HCT116 (cell line): ENCODE data around the gene ERC2. TPM values are rescaled to one million over a fixed set of nuclear protein-coding genes. Genes with fewer than 3 reads are reported as not detected.

Source experiments
- ATAC-seq: fragments of 200-7000 bp; cut with Tn5 transposase; 2 replicates; pipeline ENCODE4 v1.9.1; 2020; ENCODE audit warnings: mild to moderate bottlenecking, moderate library complexity
- BruUV-seq: library from RNA; stranded (reverse); fragments of 400-500 nt; replicated peaks from 2 replicates; lab custom pipeline; 2021; lab: Mats Ljungman, UMichigan
- CTCF ChIA-PET: fragments of 300-600 bp; sonication (Branson Sonifier 250); formaldehyde crosslinking; loops from one replicate; lab custom pipeline; 2021; ENCODE audit warnings: antibody characterized with exemption; lab: Charles Lee
- POLR2A ChIA-PET: fragments of 300-600, 350-600 bp; sonication (Branson Sonifier 250); formaldehyde crosslinking; loops from one replicate; lab custom pipeline; 2021; ENCODE audit warnings: antibody characterized with exemption; lab: Charles Lee
- RAD21 ChIA-PET, 2 experiments: fragments of 300-600 bp; sonication (Branson Sonifier 250); formaldehyde crosslinking; loops; one replicate each; lab custom pipeline; 2023; ENCODE audit warnings: low total read pairs in 2 of 2; ENCODE audit not compliant: uncharacterized antibody in 2 of 2, unreplicated experiment in 2 of 2, low non-redundant PET in 1 of 2; lab: Charles Lee
- DNase-seq: peaks from one replicate; pipeline ENCODE4 v3.0.0-alpha.2; 2010; ENCODE audit warnings: low read depth, low spot score
- H2AFZ ChIP-seq: fragments of 200-600 bp; shearing (Covaris generic), sonication (generic); 2 replicates; pipeline ENCODE4 v1.6.1; 2017; ENCODE audit warnings: low read depth, mixed run types, mixed read lengths, antibody characterized with exemption, low read length; ENCODE audit not compliant: poor library complexity, severe bottlenecking
- H3K27ac ChIP-seq: 2 replicates; pipeline ENCODE4 v1.5.1; 2012; ENCODE audit warnings: low read depth, low read length
- H3K27me3 ChIP-seq: fragments of 200-600 bp; sonication (generic); 2 replicates; pipeline ENCODE4 v1.6.1; 2016; ENCODE audit warnings: mixed run types, low read length, mixed read lengths; ENCODE audit not compliant: insufficient read depth
- H3K36me3 ChIP-seq, 2 experiments: fragments of 200-500 bp in 1 of 2; fragments of 200-600 bp in 1 of 2; sonication (Bioruptor generic) in 1 of 2; sonication (generic) in 1 of 2; 2 replicates each; pipeline versions ENCODE4 v1.5.1 to v1.6.1; 2014 to 2016; ENCODE audit warnings: low read length in 2 of 2, inconsistent platforms in 1 of 2, mixed read lengths in 1 of 2, mixed run types in 1 of 2; ENCODE audit not compliant: insufficient read depth in 2 of 2, control insufficient read depth in 1 of 2
- H3K4me1 ChIP-seq, 2 experiments: fragments of 200-600 bp in 1 of 2; sonication (generic) in 1 of 2; 2 replicates each; pipeline versions ENCODE4 v1.5.1 to v1.6.1; 2012 to 2017; ENCODE audit warnings: low read length in 2 of 2, inconsistent platforms in 1 of 2, mild to moderate bottlenecking in 1 of 2, mixed read lengths in 1 of 2, mixed run types in 1 of 2, moderate library complexity in 1 of 2; ENCODE audit not compliant: insufficient read depth in 2 of 2, control insufficient read depth in 1 of 2
- H3K4me2 ChIP-seq: fragments of 200-600 bp; sonication (generic); 2 replicates; pipeline ENCODE4 v1.6.1; 2017; ENCODE audit warnings: mixed run types, low read length, mixed read lengths
- H3K4me3 ChIP-seq, 2 experiments: fragments of 200-600 bp in 1 of 2; sonication (generic) in 1 of 2; replicated peaks in 1 of 2; 2 replicates each; pipeline ENCODE4 v1.5.1; 2011 to 2016; ENCODE audit warnings: low read length in 2 of 2, control low read depth in 1 of 2, low read depth in 1 of 2, mild to moderate bottlenecking in 1 of 2, mixed read lengths in 1 of 2, mixed run types in 1 of 2
- H3K79me2 ChIP-seq: fragments of 200-600 bp; sonication (generic); 2 replicates; pipeline ENCODE4 v1.6.1; 2017; ENCODE audit warnings: mild to moderate bottlenecking, mixed run types, low read length, moderate library complexity, mixed read lengths; ENCODE audit not compliant: insufficient read depth
- H3K9ac ChIP-seq: fragments of 200-600 bp; sonication (generic); 2 replicates; pipeline ENCODE4 v1.6.1; 2016; ENCODE audit warnings: low read length, mixed read lengths
- H3K9me2 ChIP-seq: fragments of 200-600 bp; sonication (generic), shearing (Covaris generic); 2 replicates; pipeline ENCODE4 v1.6.1; 2017; ENCODE audit warnings: mixed run types, mild to moderate bottlenecking, moderate library complexity; ENCODE audit not compliant: insufficient read depth
- H3K9me3 ChIP-seq, 2 experiments: fragments of 200-500 bp in 1 of 2; fragments of 200-600 bp in 1 of 2; sonication (Bioruptor generic) in 1 of 2; sonication (generic) in 1 of 2; 2 replicates each; pipeline ENCODE4 v1.6.1; 2014 to 2017; ENCODE audit warnings: low read length in 2 of 2, mixed read lengths in 2 of 2, inconsistent platforms in 1 of 2, low read depth in 1 of 2, mild to moderate bottlenecking in 1 of 2, mixed run types in 1 of 2, moderate library complexity in 1 of 2; ENCODE audit not compliant: control insufficient read depth in 1 of 2, insufficient read depth in 1 of 2
- H4K20me1 ChIP-seq: fragments of 200-600 bp; sonication (generic), shearing (Covaris generic); 2 replicates; pipeline ENCODE4 v1.6.1; 2017; ENCODE audit warnings: mixed run types, mild to moderate bottlenecking, moderate library complexity; ENCODE audit not compliant: insufficient read depth
- EZH2phosphoT487 ChIP-seq: fragments of 200-600 bp; IDR thresholded peaks from 2 replicates; pipeline ENCODE4 v1.6.1; 2018; ENCODE audit warnings: antibody characterized with exemption, borderline replicate concordance
- FOSL1 ChIP-seq: IDR thresholded peaks from 2 replicates; pipeline ENCODE4 v1.6.1; 2012; ENCODE audit warnings: low read depth
- POLR2AphosphoS5 ChIP-seq: IDR thresholded peaks from 2 replicates; pipeline ENCODE4 v1.6.1; 2011; ENCODE audit warnings: mild to moderate bottlenecking, low read depth, low read length, moderate library complexity
- RAD21 ChIP-seq: IDR thresholded peaks from 2 replicates; pipeline ENCODE4 v1.6.1; 2012; ENCODE audit warnings: low read depth, mild to moderate bottlenecking
- SP1 ChIP-seq: IDR thresholded peaks from 2 replicates; pipeline ENCODE4 v1.6.1; 2012; ENCODE audit warnings: low read depth
- TCF7L2 ChIP-seq: IDR thresholded peaks from 2 replicates; pipeline ENCODE4 v1.7.0; 2011; ENCODE audit warnings: borderline replicate concordance, inconsistent platforms; ENCODE audit not compliant: insufficient read depth, insufficient read length; ENCODE audit errors: extremely low read depth
- YY1 ChIP-seq: IDR thresholded peaks from 2 replicates; pipeline ENCODE4 v1.6.1; 2011; ENCODE audit warnings: low read length, low read depth, moderate library complexity, mild to moderate bottlenecking; ENCODE audit not compliant: insufficient replicate concordance; ENCODE audit errors: extremely low read depth
- ZNF274 ChIP-seq: fragments of 200-500 bp; sonication (Bioruptor generic); IDR thresholded peaks from 2 replicates; pipeline ENCODE4 v1.6.1; 2014; ENCODE audit warnings: mild to moderate bottlenecking, low read depth, low read length, inconsistent platforms
- intact Hi-C: fragments of 100-400 bp; cut with micrococcal nuclease; formaldehyde crosslinking; loops from 2 replicates; pipeline ENCODE4 v1.10.0; 2022
- total RNA-seq: library from RNA; stranded (reverse); gene quantifications from one replicate; pipeline ENCODE4 v1.2.1, GENCODE V29; 2021; ENCODE audit not compliant: unreplicated experiment
- TF ChIP-seq, protein P1 (sequence below): IDR thresholded peaks from 2 replicates; pipeline ENCODE4 v1.6.1; 2012
- TF ChIP-seq, protein P2 (sequence below): IDR thresholded peaks from 2 replicates; pipeline ENCODE4 v1.6.1; 2012; ENCODE audit warnings: low read depth

ERC2 gene
- total RNA-seq, 1 experiment from 2014 or later = not detected

DNA sequence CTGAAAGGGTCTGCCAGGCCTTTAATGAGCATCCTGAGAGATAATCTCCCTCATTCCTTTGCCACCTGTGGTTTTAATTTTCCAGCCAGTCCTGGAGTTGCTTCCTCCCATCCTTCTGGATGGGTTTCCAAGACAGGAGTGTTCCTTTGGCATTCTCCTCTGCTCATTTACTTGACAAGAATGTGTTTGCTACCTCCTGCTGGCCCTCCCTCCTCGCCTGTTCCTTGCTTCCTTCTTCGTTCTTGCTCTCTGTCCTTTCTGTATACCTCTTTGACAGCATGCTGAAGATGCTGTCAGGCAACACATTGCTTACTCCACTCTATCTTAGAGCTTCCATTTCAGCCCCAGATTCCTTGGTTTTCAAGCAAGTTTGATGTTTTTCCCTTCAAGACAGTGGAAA is 46.0 kb downstream of the ERC2 start:
- CTCF ChIA-PET = no interaction called here
- H3K4me2 ChIP-seq = no peak overlapping the region
- no TSS peak for BruUV-seq
- intact Hi-C loops = no loop called here
- no peaks in the 10 kb centered on the region for H3K36me3 ChIP-seq
- no peak overlapping the region for H2AFZ ChIP-seq
- no peak overlapping the region for H3K9ac ChIP-seq
- RAD21 ChIA-PET = no interaction called here
- ATAC-seq (no peak), DNase-seq (no peak)
- TF ChIP-seq FOSL1 = no peak
- TF ChIP-seq RAD21 = no peak
- TF ChIP-seq, protein P1, sequence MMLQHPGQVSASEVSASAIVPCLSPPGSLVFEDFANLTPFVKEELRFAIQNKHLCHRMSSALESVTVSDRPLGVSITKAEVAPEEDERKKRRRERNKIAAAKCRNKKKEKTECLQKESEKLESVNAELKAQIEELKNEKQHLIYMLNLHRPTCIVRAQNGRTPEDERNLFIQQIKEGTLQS = no peak
- TF ChIP-seq, protein P2, sequence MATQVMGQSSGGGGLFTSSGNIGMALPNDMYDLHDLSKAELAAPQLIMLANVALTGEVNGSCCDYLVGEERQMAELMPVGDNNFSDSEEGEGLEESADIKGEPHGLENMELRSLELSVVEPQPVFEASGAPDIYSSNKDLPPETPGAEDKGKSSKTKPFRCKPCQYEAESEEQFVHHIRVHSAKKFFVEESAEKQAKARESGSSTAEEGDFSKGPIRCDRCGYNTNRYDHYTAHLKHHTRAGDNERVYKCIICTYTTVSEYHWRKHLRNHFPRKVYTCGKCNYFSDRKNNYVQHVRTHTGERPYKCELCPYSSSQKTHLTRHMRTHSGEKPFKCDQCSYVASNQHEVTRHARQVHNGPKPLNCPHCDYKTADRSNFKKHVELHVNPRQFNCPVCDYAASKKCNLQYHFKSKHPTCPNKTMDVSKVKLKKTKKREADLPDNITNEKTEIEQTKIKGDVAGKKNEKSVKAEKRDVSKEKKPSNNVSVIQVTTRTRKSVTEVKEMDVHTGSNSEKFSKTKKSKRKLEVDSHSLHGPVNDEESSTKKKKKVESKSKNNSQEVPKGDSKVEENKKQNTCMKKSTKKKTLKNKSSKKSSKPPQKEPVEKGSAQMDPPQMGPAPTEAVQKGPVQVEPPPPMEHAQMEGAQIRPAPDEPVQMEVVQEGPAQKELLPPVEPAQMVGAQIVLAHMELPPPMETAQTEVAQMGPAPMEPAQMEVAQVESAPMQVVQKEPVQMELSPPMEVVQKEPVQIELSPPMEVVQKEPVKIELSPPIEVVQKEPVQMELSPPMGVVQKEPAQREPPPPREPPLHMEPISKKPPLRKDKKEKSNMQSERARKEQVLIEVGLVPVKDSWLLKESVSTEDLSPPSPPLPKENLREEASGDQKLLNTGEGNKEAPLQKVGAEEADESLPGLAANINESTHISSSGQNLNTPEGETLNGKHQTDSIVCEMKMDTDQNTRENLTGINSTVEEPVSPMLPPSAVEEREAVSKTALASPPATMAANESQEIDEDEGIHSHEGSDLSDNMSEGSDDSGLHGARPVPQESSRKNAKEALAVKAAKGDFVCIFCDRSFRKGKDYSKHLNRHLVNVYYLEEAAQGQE = no peak
- no peak for TF ChIP-seq TCF7L2
- no peak for TF ChIP-seq YY1
- TF ChIP-seq POLR2AphosphoS5 = no peak
- no peak for TF ChIP-seq EZH2phosphoT487
- TF ChIP-seq SP1 = no peak
- TF ChIP-seq ZNF274 = no peak
- no peaks in the 10 kb centered on the region for H3K79me2 ChIP-seq
- POLR2A ChIA-PET = no interaction called here
- H3K9me2 ChIP-seq = no peaks in the 10 kb centered on the region
- peaks cover 25% of the 10 kb centered on the region for H3K27me3 ChIP-seq
- H3K4me3 ChIP-seq = no peak overlapping the region
- no peaks in the 10 kb centered on the region for H3K9me3 ChIP-seq
- no peaks in the 10 kb centered on the region for H3K4me1 ChIP-seq
- no peaks in the 10 kb centered on the region for H4K20me1 ChIP-seq
- no peak overlapping the region for H3K27ac ChIP-seq
